ENCODE results near the gene ATF7.

GRCh38 chr12:53476769-53477209 lies 149.4 kb downstream of the ATF7 start:
- TF ChIP-seq POLR2A (IDR thresholded peaks at IDR 0.05): no peak
- peak in 3 of 4 experiments; percentile 14 to 22 (median 21) for TF ChIP-seq CTCF (IDR thresholded peaks at IDR 0.05)
- TF ChIP-seq POLR2AphosphoS5 (IDR thresholded peaks at IDR 0.05): no peak
- no peak for TF ChIP-seq EP300 (IDR thresholded peaks at IDR 0.05)
